ENCODE results near the gene PCSK9.

PCSK9 gene

DNA sequence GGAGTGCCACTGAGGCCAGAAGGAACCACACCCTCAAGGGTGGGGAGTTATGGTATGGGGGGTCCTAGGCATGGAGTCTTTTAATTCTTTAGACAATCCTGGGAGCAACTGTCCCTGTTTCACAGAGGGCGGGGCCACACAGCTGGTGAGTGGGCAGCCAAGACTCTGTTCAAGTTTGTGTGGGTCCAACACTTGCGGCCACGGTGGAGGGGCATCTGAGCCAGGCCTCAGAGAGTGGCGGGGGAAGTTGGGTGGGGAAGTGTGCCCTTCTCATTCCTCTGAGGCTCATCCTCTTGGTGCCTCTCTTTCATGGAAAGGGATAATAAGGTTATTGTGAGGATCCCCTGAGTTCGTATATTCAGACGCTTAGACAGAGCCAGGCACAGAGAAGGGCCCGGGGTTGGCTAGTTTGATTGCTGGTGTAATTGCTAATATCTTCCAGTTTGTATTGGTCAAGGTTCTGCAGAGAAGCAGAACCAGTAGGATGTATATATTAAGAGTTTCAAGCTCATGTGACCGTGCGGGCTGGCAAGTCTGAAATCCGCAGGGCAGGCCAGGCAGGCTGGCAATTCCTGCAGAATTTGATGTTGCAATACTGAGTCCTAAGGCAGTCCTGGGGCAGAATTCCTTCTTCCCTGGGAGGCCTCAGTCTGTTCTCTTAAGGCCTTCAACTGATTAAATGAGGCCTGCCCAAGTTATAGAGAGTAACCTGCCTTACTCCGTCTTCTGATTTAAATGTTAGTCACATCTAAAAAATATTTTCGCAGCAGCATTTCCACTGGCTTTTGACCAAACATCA lies 15.9 kb downstream of the PCSK9 start:
- H3K4ac ChIP-seq (ENCODE audit: low read depth, low read length): no peak overlapping the region
- DNase-seq: no peak
- no peaks in the 10 kb centered on the region for H3K79me1 ChIP-seq (ENCODE audit: low read length)
- H3K4me2 ChIP-seq (ENCODE audit: low read length): no peak overlapping the region
- no peak overlapping the region for H3K4me3 ChIP-seq (ENCODE audit: low read length)
- no peaks in the 10 kb centered on the region for H3K79me2 ChIP-seq (ENCODE audit: control insufficient read depth, insufficient read depth, low read length)
- H3K27ac ChIP-seq (ENCODE audit: low read depth, low read length): no peak overlapping the region
- no peak overlapping the region for H3K9ac ChIP-seq (ENCODE audit: low read length)
- no peaks in the 10 kb centered on the region for H3K4me1 ChIP-seq (ENCODE audit: control insufficient read depth, low read depth, low read length)
- no CpG with 5 or more reads among the region's 12 CpGs for WGBS (ENCODE audit: extremely low coverage, insufficient coverage, low lambda C conversion rate)
- no peak overlapping the region for H2BK15ac ChIP-seq (replicated peaks; ENCODE audit: low read depth)
- no peak overlapping the region for H2BK5ac ChIP-seq (ENCODE audit: low read length)
- no peak overlapping the region for H4K5ac ChIP-seq (ENCODE audit: low read length)
- H3K27me3 ChIP-seq (ENCODE audit: insufficient read depth, low read length, poor library complexity): no peaks in the 10 kb centered on the region
- no peak overlapping the region for H2AK5ac ChIP-seq (ENCODE audit: low read length)
- no peak overlapping the region for H4K8ac ChIP-seq (ENCODE audit: low read depth, low read length)
- H2BK120ac ChIP-seq (ENCODE audit: low read depth, low read length): no peak overlapping the region
- no peak overlapping the region for H3K23ac ChIP-seq (ENCODE audit: low read length)
- no peak overlapping the region for H3K18ac ChIP-seq (ENCODE audit: low read length)
- H3K56ac ChIP-seq (ENCODE audit: low read length): no peak overlapping the region
- H3K36me3 ChIP-seq (ENCODE audit: control insufficient read depth, insufficient read depth, low read length): no peaks in the 10 kb centered on the region

DNA sequence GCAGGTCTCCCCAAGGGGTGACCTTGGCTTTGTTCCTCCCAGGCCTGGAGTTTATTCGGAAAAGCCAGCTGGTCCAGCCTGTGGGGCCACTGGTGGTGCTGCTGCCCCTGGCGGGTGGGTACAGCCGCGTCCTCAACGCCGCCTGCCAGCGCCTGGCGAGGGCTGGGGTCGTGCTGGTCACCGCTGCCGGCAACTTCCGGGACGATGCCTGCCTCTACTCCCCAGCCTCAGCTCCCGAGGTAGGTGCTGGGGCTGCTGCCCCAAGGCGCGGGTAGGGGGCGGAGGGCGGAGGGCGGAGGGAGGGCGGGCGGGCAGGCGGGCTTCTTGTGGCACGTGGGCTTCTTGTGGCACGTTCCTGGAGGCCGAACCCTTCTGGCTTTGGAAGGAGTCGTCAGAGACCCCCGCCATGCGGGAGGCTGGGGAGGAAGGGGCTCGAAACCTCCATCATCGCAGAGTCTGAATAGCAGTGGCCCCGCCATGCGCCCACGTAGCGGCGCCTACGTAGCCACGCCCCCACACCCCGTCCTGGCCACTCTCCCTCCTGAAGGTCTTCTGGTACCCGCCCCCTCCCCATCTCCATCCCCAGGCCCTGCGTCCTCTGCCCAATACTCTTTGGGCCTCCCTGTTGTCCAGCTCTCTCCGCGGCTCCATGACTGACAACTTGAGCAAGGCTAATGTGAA lies 16.7 kb downstream of the PCSK9 start:
- H3K18ac ChIP-seq (ENCODE audit: low read length): no peak overlapping the region
- no peak overlapping the region for H2AK5ac ChIP-seq (ENCODE audit: low read length)
- H3K4me3 ChIP-seq (ENCODE audit: low read length): no peak overlapping the region
- no peaks in the 10 kb centered on the region for H3K79me2 ChIP-seq (ENCODE audit: control insufficient read depth, insufficient read depth, low read length)
- H3K27ac ChIP-seq (ENCODE audit: low read depth, low read length): no peak overlapping the region
- no peak overlapping the region for H3K9ac ChIP-seq (ENCODE audit: low read length)
- no peaks in the 10 kb centered on the region for H3K79me1 ChIP-seq (ENCODE audit: low read length)
- H3K27me3 ChIP-seq (ENCODE audit: insufficient read depth, low read length, poor library complexity): no peaks in the 10 kb centered on the region
- DNase-seq: no peak
- WGBS (ENCODE audit: extremely low coverage, insufficient coverage, low lambda C conversion rate): no CpG with 5 or more reads among the region's 42 CpGs
- no peak overlapping the region for H3K56ac ChIP-seq (ENCODE audit: low read length)
- H3K36me3 ChIP-seq (ENCODE audit: control insufficient read depth, insufficient read depth, low read length): no peaks in the 10 kb centered on the region
- H3K23ac ChIP-seq (ENCODE audit: low read length): no peak overlapping the region
- no peaks in the 10 kb centered on the region for H3K4me1 ChIP-seq (ENCODE audit: control insufficient read depth, low read depth, low read length)
- no peak overlapping the region for H2BK15ac ChIP-seq (replicated peaks; ENCODE audit: low read depth)
- no peak overlapping the region for H4K8ac ChIP-seq (ENCODE audit: low read depth, low read length)
- no peak overlapping the region for H4K5ac ChIP-seq (ENCODE audit: low read length)
- no peak overlapping the region for H3K4ac ChIP-seq (ENCODE audit: low read depth, low read length)
- no peak overlapping the region for H2BK5ac ChIP-seq (ENCODE audit: low read length)
- H3K4me2 ChIP-seq (ENCODE audit: low read length): no peak overlapping the region
- H2BK120ac ChIP-seq (ENCODE audit: low read depth, low read length): no peak overlapping the region

DNA sequence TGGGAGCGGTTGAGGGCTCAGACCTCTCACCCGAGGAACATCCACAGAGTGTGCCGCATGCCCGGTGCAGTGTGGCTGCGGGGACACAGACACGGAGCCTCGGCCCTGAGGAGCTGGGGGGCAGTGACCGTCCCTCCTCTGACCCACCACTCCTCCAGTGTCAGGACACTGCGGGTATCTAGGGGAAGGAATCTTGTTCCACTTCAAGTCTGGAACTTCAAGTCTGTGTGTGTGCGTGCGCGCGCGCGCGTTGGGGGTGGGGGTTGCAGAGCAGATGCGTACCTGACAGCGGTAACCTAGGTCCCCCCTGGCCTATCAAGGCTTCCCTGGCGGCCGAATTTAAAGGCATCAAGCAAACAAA lies 17.3 kb downstream of the PCSK9 start:
- H3K4me1 ChIP-seq (ENCODE audit: control insufficient read depth, low read depth, low read length): no peaks in the 10 kb centered on the region
- no peak overlapping the region for H2BK15ac ChIP-seq (replicated peaks; ENCODE audit: low read depth)
- no peak overlapping the region for H3K23ac ChIP-seq (ENCODE audit: low read length)
- WGBS (ENCODE audit: extremely low coverage, insufficient coverage, low lambda C conversion rate): no CpG with 5 or more reads among the region's 20 CpGs
- no peak overlapping the region for H3K4me3 ChIP-seq (ENCODE audit: low read length)
- H3K27ac ChIP-seq (ENCODE audit: low read depth, low read length): no peak overlapping the region
- no peak overlapping the region for H3K4ac ChIP-seq (ENCODE audit: low read depth, low read length)
- H3K79me2 ChIP-seq (ENCODE audit: control insufficient read depth, insufficient read depth, low read length): no peaks in the 10 kb centered on the region
- no peaks in the 10 kb centered on the region for H3K27me3 ChIP-seq (ENCODE audit: insufficient read depth, low read length, poor library complexity)
- no peak overlapping the region for H3K4me2 ChIP-seq (ENCODE audit: low read length)
- no peak overlapping the region for H4K8ac ChIP-seq (ENCODE audit: low read depth, low read length)
- H2AK5ac ChIP-seq (ENCODE audit: low read length): no peak overlapping the region
- no peaks in the 10 kb centered on the region for H3K36me3 ChIP-seq (ENCODE audit: control insufficient read depth, insufficient read depth, low read length)
- no peak overlapping the region for H3K18ac ChIP-seq (ENCODE audit: low read length)
- no peak overlapping the region for H4K5ac ChIP-seq (ENCODE audit: low read length)
- H2BK5ac ChIP-seq (ENCODE audit: low read length): no peak overlapping the region
- H3K56ac ChIP-seq (ENCODE audit: low read length): no peak overlapping the region
- H2BK120ac ChIP-seq (ENCODE audit: low read depth, low read length): no peak overlapping the region
- DNase-seq: no peak
- no peak overlapping the region for H3K9ac ChIP-seq (ENCODE audit: low read length)
- H3K79me1 ChIP-seq (ENCODE audit: low read length): no peaks in the 10 kb centered on the region

DNA sequence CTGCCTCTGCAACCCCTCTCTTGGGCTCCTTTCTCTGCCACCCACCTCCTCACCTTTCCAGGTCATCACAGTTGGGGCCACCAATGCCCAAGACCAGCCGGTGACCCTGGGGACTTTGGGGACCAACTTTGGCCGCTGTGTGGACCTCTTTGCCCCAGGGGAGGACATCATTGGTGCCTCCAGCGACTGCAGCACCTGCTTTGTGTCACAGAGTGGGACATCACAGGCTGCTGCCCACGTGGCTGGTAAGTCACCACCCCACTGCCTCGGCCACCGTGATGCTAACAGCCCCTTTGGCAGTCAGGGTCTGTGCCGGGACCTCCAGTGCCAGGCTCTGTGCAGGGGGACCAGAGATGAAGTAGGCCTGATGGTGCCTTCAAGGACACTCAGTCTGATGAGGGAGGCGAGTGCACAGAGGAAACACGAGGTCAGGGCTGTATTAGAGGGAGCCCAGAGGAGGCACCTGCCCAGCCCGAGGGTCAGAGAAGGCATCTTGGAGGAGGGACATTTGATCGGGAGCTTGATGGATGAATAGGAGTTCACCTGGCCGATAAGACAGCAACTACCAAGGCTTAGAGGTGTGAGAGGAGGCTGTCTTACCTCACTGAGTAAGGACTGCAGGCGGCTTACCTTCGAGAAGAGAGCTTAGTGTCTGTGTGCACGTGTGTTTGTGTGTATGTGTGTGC lies 18.1 kb downstream of the PCSK9 start:
- no peak overlapping the region for H3K18ac ChIP-seq (ENCODE audit: low read length)
- no CpG with 5 or more reads among the region's 15 CpGs for WGBS (ENCODE audit: extremely low coverage, insufficient coverage, low lambda C conversion rate)
- no peaks in the 10 kb centered on the region for H3K36me3 ChIP-seq (ENCODE audit: control insufficient read depth, insufficient read depth, low read length)
- no peak overlapping the region for H3K9ac ChIP-seq (ENCODE audit: low read length)
- H3K56ac ChIP-seq (ENCODE audit: low read length): no peak overlapping the region
- H4K8ac ChIP-seq (ENCODE audit: low read depth, low read length): no peak overlapping the region
- no peak for DNase-seq
- H3K79me1 ChIP-seq (ENCODE audit: low read length): no peaks in the 10 kb centered on the region
- no peak overlapping the region for H3K27ac ChIP-seq (ENCODE audit: low read depth, low read length)
- no peaks in the 10 kb centered on the region for H3K79me2 ChIP-seq (ENCODE audit: control insufficient read depth, insufficient read depth, low read length)
- no peak overlapping the region for H2BK5ac ChIP-seq (ENCODE audit: low read length)
- H4K5ac ChIP-seq (ENCODE audit: low read length): no peak overlapping the region
- no peak overlapping the region for H3K4me3 ChIP-seq (ENCODE audit: low read length)
- H2AK5ac ChIP-seq (ENCODE audit: low read length): no peak overlapping the region
- H3K4me2 ChIP-seq (ENCODE audit: low read length): no peak overlapping the region
- no peaks in the 10 kb centered on the region for H3K4me1 ChIP-seq (ENCODE audit: control insufficient read depth, low read depth, low read length)
- no peak overlapping the region for H3K23ac ChIP-seq (ENCODE audit: low read length)
- H2BK120ac ChIP-seq (ENCODE audit: low read depth, low read length): no peak overlapping the region
- H2BK15ac ChIP-seq (replicated peaks; ENCODE audit: low read depth): no peak overlapping the region
- H3K27me3 ChIP-seq (ENCODE audit: insufficient read depth, low read length, poor library complexity): no peaks in the 10 kb centered on the region
- H3K4ac ChIP-seq (ENCODE audit: low read depth, low read length): no peak overlapping the region

DNA sequence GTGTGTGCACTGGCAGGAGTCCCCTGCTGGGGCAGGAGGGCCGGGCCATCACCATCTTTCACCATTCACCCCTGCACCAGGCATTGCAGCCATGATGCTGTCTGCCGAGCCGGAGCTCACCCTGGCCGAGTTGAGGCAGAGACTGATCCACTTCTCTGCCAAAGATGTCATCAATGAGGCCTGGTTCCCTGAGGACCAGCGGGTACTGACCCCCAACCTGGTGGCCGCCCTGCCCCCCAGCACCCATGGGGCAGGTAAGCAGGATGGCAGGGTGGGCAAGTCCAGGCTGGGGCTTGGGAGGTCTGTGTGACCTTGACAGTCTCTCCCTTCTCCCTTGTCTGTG lies 18.6 kb downstream of the PCSK9 start:
- no peak overlapping the region for H3K9ac ChIP-seq (ENCODE audit: low read length)
- H3K79me2 ChIP-seq (ENCODE audit: control insufficient read depth, insufficient read depth, low read length): no peaks in the 10 kb centered on the region
- H3K23ac ChIP-seq (ENCODE audit: low read length): no peak overlapping the region
- WGBS (ENCODE audit: extremely low coverage, insufficient coverage, low lambda C conversion rate): no CpG with 5 or more reads among the region's 6 CpGs
- no peak overlapping the region for H3K4ac ChIP-seq (ENCODE audit: low read depth, low read length)
- H3K56ac ChIP-seq (ENCODE audit: low read length): no peak overlapping the region
- no peak overlapping the region for H2BK120ac ChIP-seq (ENCODE audit: low read depth, low read length)
- no peaks in the 10 kb centered on the region for H3K36me3 ChIP-seq (ENCODE audit: control insufficient read depth, insufficient read depth, low read length)
- H2BK15ac ChIP-seq (replicated peaks; ENCODE audit: low read depth): no peak overlapping the region
- H3K4me1 ChIP-seq (ENCODE audit: control insufficient read depth, low read depth, low read length): no peaks in the 10 kb centered on the region
- no peak overlapping the region for H4K8ac ChIP-seq (ENCODE audit: low read depth, low read length)
- no peak overlapping the region for H3K18ac ChIP-seq (ENCODE audit: low read length)
- no peak overlapping the region for H3K4me3 ChIP-seq (ENCODE audit: low read length)
- H3K27me3 ChIP-seq (ENCODE audit: insufficient read depth, low read length, poor library complexity): no peaks in the 10 kb centered on the region
- no peak for DNase-seq
- H3K4me2 ChIP-seq (ENCODE audit: low read length): no peak overlapping the region
- H3K79me1 ChIP-seq (ENCODE audit: low read length): no peaks in the 10 kb centered on the region
- no peak overlapping the region for H4K5ac ChIP-seq (ENCODE audit: low read length)
- H2BK5ac ChIP-seq (ENCODE audit: low read length): no peak overlapping the region
- no peak overlapping the region for H3K27ac ChIP-seq (ENCODE audit: low read depth, low read length)
- no peak overlapping the region for H2AK5ac ChIP-seq (ENCODE audit: low read length)

Measured in mesendoderm (in vitro differentiated cells).